H9 (cell line): ENCODE results near the gene SRBD1. TPM values are rescaled to one million over a fixed set of nuclear protein-coding genes. Genes with fewer than 3 reads are reported as not detected.

ENCODE experiments used
- DNase-seq: peaks from one replicate; pipeline ENCODE4 v3.0.0-alpha.2; 2017
- H2AFZ ChIP-seq: one replicate; pipeline ENCODE4 v1.6.1; 2013; ENCODE audit warnings: mild to moderate bottlenecking, low read length, control low read depth, moderate library complexity
- H2AK5ac ChIP-seq: 2 replicates; pipeline ENCODE4 v1.6.1; 2013; ENCODE audit warnings: low read length, control low read depth, mixed read lengths; ENCODE audit not compliant: insufficient read length
- H2BK120ac ChIP-seq: one replicate; pipeline ENCODE4 v1.6.1; 2013; ENCODE audit warnings: low read depth, mild to moderate bottlenecking, low read length, control low read depth, inconsistent platforms; ENCODE audit not compliant: poor library complexity, severe bottlenecking
- H2BK12ac ChIP-seq: 2 replicates; pipeline ENCODE4 v1.6.1; 2013; ENCODE audit warnings: low read length, control low read depth, mixed read lengths, low read depth; ENCODE audit not compliant: insufficient read length
- H2BK15ac ChIP-seq: 2 replicates; pipeline ENCODE4 v1.6.1; 2013; ENCODE audit warnings: low read depth, low read length, control low read depth
- H2BK20ac ChIP-seq: one replicate; pipeline ENCODE4 v1.6.1; 2013; ENCODE audit warnings: low read depth, mild to moderate bottlenecking, low read length, control low read depth, inconsistent platforms; ENCODE audit not compliant: poor library complexity, severe bottlenecking
- H2BK5ac ChIP-seq: 2 replicates; pipeline ENCODE4 v1.6.1; 2013; ENCODE audit warnings: low read length, control low read depth, mixed read lengths; ENCODE audit not compliant: insufficient read length
- H3K14ac ChIP-seq: 2 replicates; pipeline ENCODE4 v1.6.1; 2013; ENCODE audit warnings: low read length, control low read depth; ENCODE audit not compliant: insufficient read depth
- H3K18ac ChIP-seq: 2 replicates; pipeline ENCODE4 v1.6.1; 2013; ENCODE audit warnings: low read depth, mild to moderate bottlenecking, mixed read lengths, low read length, control low read depth; ENCODE audit not compliant: insufficient read length
- H3K23ac ChIP-seq: 2 replicates; pipeline ENCODE4 v1.6.1; 2013; ENCODE audit warnings: low read length, control low read depth, mixed read lengths, low read depth; ENCODE audit not compliant: insufficient read length
- H3K23me2 ChIP-seq: 2 replicates; pipeline ENCODE4 v1.6.1; 2013; ENCODE audit warnings: low read depth, mild to moderate bottlenecking, mixed read lengths, low read length, control low read depth; ENCODE audit not compliant: insufficient read length, poor library complexity, severe bottlenecking
- H3K27ac ChIP-seq: 2 replicates; pipeline ENCODE4 v1.5.1; 2013; ENCODE audit warnings: low read length, control low read depth, mixed read lengths, low read depth; ENCODE audit not compliant: insufficient read length
- H3K27me3 ChIP-seq: 2 replicates; pipeline ENCODE4 v1.6.1; 2013; ENCODE audit warnings: low read length, control low read depth, inconsistent platforms; ENCODE audit not compliant: insufficient read depth
- H3K4ac ChIP-seq: 2 replicates; pipeline ENCODE4 v1.6.1; 2013; ENCODE audit warnings: low read depth, mild to moderate bottlenecking, control low read depth, inconsistent platforms, low read length, moderate library complexity
- H3K4me1 ChIP-seq: 2 replicates; pipeline ENCODE4 v1.6.1; 2013; ENCODE audit warnings: low read length, control low read depth, inconsistent platforms; ENCODE audit not compliant: insufficient read depth
- H3K4me2 ChIP-seq: 2 replicates; pipeline ENCODE4 v1.6.1; 2013; ENCODE audit warnings: low read length, control low read depth, mixed read lengths; ENCODE audit not compliant: insufficient read length, insufficient read depth
- H3K56ac ChIP-seq: 2 replicates; pipeline ENCODE4 v1.6.1; 2013; ENCODE audit warnings: low read depth, mild to moderate bottlenecking, mixed read lengths, low read length, control low read depth; ENCODE audit not compliant: insufficient read length
- H3K79me1 ChIP-seq: 2 replicates; pipeline ENCODE4 v1.6.1; 2013; ENCODE audit warnings: low read depth, mild to moderate bottlenecking, moderate library complexity, low read length, control low read depth, inconsistent platforms; ENCODE audit not compliant: insufficient read depth, poor library complexity, severe bottlenecking
- H3K79me2 ChIP-seq: 2 replicates; pipeline ENCODE4 v1.6.1; 2013; ENCODE audit warnings: low read length, control low read depth, inconsistent platforms; ENCODE audit not compliant: insufficient read depth
- H3K9ac ChIP-seq: 2 replicates; pipeline ENCODE4 v1.6.1; 2013; ENCODE audit warnings: low read length, control low read depth, mixed read lengths; ENCODE audit not compliant: insufficient read length; ENCODE audit errors: extremely low read depth
- H3K9me3 ChIP-seq: one replicate; pipeline ENCODE4 v1.6.1; 2013; ENCODE audit warnings: low read depth, low read length, inconsistent platforms; ENCODE audit not compliant: control insufficient read depth
- H3T11ph ChIP-seq: one replicate; pipeline ENCODE4 v1.6.1; 2013; ENCODE audit warnings: mild to moderate bottlenecking, low read length, control low read depth, inconsistent platforms
- H4K20me1 ChIP-seq: one replicate; pipeline ENCODE4 v1.6.1; 2013; ENCODE audit not compliant: control insufficient read depth, insufficient read length, insufficient read depth
- H4K5ac ChIP-seq: 2 replicates; pipeline ENCODE4 v1.6.1; 2013; ENCODE audit warnings: low read depth, mild to moderate bottlenecking, mixed read lengths, low read length, control low read depth; ENCODE audit not compliant: insufficient read length
- H4K8ac ChIP-seq: replicated peaks from 2 replicates; pipeline ENCODE4 v1.6.1; 2013; ENCODE audit warnings: low read length, control low read depth, mixed read lengths, low read depth; ENCODE audit not compliant: insufficient read length
- H4K91ac ChIP-seq: 2 replicates; pipeline ENCODE4 v1.6.1; 2013; ENCODE audit warnings: low read depth, mild to moderate bottlenecking, moderate library complexity, mixed read lengths, low read length, control low read depth; ENCODE audit not compliant: insufficient read length
- H3K27ac Mint-ChIP-seq, 3 experiments: 2 replicates in 2 of 3; 3 replicates in 1 of 3; pipeline ENCODE4 v1.8.0; 2020 to 2021; ENCODE audit warnings: mixed read lengths in 3 of 3, mild to moderate bottlenecking in 1 of 3, moderate library complexity in 1 of 3
- H3K27me3 Mint-ChIP-seq: 2 replicates; pipeline ENCODE4 v1.8.0; 2021; ENCODE audit warnings: low read depth, mild to moderate bottlenecking, moderate library complexity, mixed read lengths
- H3K36me3 Mint-ChIP-seq, 3 experiments: 2 replicates in 2 of 3; 3 replicates in 1 of 3; pipeline ENCODE4 v1.8.0; 2020 to 2021; ENCODE audit warnings: low read depth in 3 of 3, mixed read lengths in 3 of 3; ENCODE audit not compliant: insufficient read depth in 1 of 3
- H3K4me1 Mint-ChIP-seq, 2 experiments: 2 replicates each; pipeline ENCODE4 v1.8.0; 2020; ENCODE audit warnings: mixed read lengths in 2 of 2
- H3K4me3 Mint-ChIP-seq, 2 experiments: 2 replicates in 1 of 2; 3 replicates in 1 of 2; pipeline ENCODE4 v1.8.0; 2020 to 2021; ENCODE audit warnings: mild to moderate bottlenecking in 2 of 2, mixed read lengths in 2 of 2, moderate library complexity in 1 of 2
- H3K9me3 Mint-ChIP-seq, 2 experiments: 2 replicates in 1 of 2; 3 replicates in 1 of 2; pipeline ENCODE4 v1.8.0; 2020; ENCODE audit warnings: mild to moderate bottlenecking in 2 of 2, mixed read lengths in 2 of 2, moderate library complexity in 1 of 2
- WGBS: extraction: QIAGEN DNeasy Blood & Tissue Kit; methylation state at CpG from one replicate; pipeline ENCODE4 v1.1.7; 2013; ENCODE audit warnings: missing lambda C conversion rate, low lambda C conversion rate, mixed read lengths; ENCODE audit not compliant: insufficient read length; ENCODE audit errors: extremely low coverage; 5-methylcytosine and 5-hydroxymethylcytosine counted together
- total RNA-seq: library from RNA; stranded (reverse); gene quantifications from 2 replicates; pipeline ENCODE4 v1.2.1, GENCODE V29; 2021
- TF ChIP-seq, protein P1 (sequence below): fragments of 200-600 bp; sonication (generic); conservative IDR thresholded peaks from 3 replicates; pipeline ENCODE4 v1.8.0; 2021; ENCODE audit warnings: antibody characterized with exemption, mild to moderate bottlenecking

Gene SRBD1
- total RNA-seq, 1 experiment from 2014 or later = 18.3 TPM

DNA sequence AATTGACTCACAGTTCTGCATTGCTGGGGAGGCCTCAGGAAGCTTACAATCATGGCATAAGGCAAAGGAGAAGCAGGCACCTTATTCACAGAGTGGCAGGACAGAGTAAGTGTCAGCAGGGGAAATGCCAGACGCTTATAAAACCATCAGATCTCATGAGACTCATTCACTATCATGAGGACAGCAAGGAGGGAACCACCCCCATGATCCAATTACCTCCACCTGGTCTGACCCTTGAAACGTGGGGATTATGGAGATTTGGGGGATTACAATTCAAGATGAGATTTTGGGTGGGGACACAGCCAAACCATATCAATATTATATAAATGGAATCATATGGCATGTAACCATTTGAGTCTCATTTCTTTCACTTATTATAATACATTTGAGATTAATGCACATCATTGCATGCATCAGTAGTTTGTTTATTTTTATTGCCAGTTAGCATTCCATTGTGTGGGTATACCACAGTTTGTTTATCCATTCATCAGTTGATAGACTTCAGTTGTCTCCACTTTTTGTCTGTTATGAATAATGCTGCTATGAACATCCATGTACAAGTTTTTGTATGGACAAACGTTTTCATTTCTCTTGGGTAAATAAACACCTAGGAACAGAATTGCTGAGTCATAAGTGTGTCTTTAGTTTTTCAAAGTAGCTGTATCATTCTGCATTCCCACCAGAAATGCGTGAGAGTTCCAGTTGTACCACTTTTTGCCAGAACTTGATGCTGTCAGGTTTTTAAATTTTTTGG, 5.8 kb upstream of the SRBD1 start:
- no peak overlapping the region for H3K4me3 Mint-ChIP-seq
- H3K79me2 ChIP-seq = no peaks in the 10 kb centered on the region; the same call in 1 of the 2 replicates
- TF ChIP-seq, protein P1, sequence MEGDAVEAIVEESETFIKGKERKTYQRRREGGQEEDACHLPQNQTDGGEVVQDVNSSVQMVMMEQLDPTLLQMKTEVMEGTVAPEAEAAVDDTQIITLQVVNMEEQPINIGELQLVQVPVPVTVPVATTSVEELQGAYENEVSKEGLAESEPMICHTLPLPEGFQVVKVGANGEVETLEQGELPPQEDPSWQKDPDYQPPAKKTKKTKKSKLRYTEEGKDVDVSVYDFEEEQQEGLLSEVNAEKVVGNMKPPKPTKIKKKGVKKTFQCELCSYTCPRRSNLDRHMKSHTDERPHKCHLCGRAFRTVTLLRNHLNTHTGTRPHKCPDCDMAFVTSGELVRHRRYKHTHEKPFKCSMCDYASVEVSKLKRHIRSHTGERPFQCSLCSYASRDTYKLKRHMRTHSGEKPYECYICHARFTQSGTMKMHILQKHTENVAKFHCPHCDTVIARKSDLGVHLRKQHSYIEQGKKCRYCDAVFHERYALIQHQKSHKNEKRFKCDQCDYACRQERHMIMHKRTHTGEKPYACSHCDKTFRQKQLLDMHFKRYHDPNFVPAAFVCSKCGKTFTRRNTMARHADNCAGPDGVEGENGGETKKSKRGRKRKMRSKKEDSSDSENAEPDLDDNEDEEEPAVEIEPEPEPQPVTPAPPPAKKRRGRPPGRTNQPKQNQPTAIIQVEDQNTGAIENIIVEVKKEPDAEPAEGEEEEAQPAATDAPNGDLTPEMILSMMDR = no peak

More for the DNA sequence above, 5.8 kb upstream of the SRBD1 start:
- Histone ChIP-seq H4K5ac (no peak overlapping the region), H3K23me2 (no peaks in the 10 kb centered on the region), H3K27ac (no peak overlapping the region), H3K4me2 (no peak overlapping the region), H3T11ph (no peak overlapping the region), H3K79me1 (no peaks in the 10 kb centered on the region), H3K14ac (no peak overlapping the region), H2AFZ (no peak overlapping the region), H2BK20ac (no peak overlapping the region), H4K91ac (no peak overlapping the region), H3K18ac (no peak overlapping the region), H3K23ac (no peak overlapping the region), H3K9me3 (no peaks in the 10 kb centered on the region), H2AK5ac (no peak overlapping the region), H4K8ac (no peak overlapping the region), H2BK12ac (no peak overlapping the region), H2BK15ac (no peak overlapping the region), H3K4ac (no peak overlapping the region), H4K20me1 (no peaks in the 10 kb centered on the region), H3K56ac (no peak overlapping the region), H3K27me3 (no peaks in the 10 kb centered on the region), H2BK5ac (no peak overlapping the region), H3K4me1 (no peaks in the 10 kb centered on the region), H2BK120ac (no peak overlapping the region), H3K9ac (no peak overlapping the region)
- DNase-seq = no peak
- Mint-ChIP-seq H3K36me3 (no peaks in the 10 kb centered on the region), H3K9me3 (no peaks in the 10 kb centered on the region), H3K27ac (no peak overlapping the region), H3K27me3 (no peaks in the 10 kb centered on the region), H3K4me1 (peaks cover 9 to 12% of the 10 kb centered on the region in 2 experiments; a peak in 3 of 4 replicates)
- no CpG with 5 or more reads among the region's 4 CpGs for WGBS
